ENCODE results near the gene FAM118B.

FAM118B gene

GRCh38 chr11:126311401-126312291 is 100.1 kb downstream of the FAM118B start:
- no peak for DNase-seq (ENCODE audit: low read depth)
